ENCODE measurements around the gene DPF3. TPM values are rescaled to one million over a fixed set of nuclear protein-coding genes. Genes with fewer than 3 reads are reported as not detected.

Gene DPF3
- 13.1 TPM for total RNA-seq

GRCh38 chr14:72893636-72894322 is at the start of gene DPF3:
TSS of gene DPF3 (minus strand) at chr14:72894101. CDS start at chr14:72894088, 13 bp downstream.

GRCh38 chr14:72926292-72927028 is 32.6 kb upstream of the DPF3 start, which contains the start of gene DCAF4:
TSS of gene DCAF4 (plus strand) at chr14:72926464. CDS start at chr14:72937979, 11,515 bp downstream.

Small RNA genes lying within 50 kb of the gene (small RNA-seq; reads per million reads assigned to genes)
- not detected for gene RF00019 (ENCODE audit: low replicate concordance)

Other genes starting within 250 kb of the DPF3 start
- gene DCAF4, start 32.4 kb upstream of the DPF3 start, total RNA-seq, result 14.7 TPM
- 25.4 TPM for gene ZFYVE1, start 133.0 kb upstream of the DPF3 start, total RNA-seq
- 120 TPM for gene RBM25, start 164.4 kb upstream of the DPF3 start, total RNA-seq
- gene PSEN1, start 242.4 kb upstream of the DPF3 start, total RNA-seq, result 85.8 TPM

All from parietal lobe (tissue), 2 donors.